ENCODE data around the gene ZNF526. TPM values are rescaled to one million over a fixed set of nuclear protein-coding genes. Genes with fewer than 3 reads are reported as not detected.

Gene ZNF526
- total RNA-seq, 1 donor from 2014 or later: 22.7 TPM

DNA sequence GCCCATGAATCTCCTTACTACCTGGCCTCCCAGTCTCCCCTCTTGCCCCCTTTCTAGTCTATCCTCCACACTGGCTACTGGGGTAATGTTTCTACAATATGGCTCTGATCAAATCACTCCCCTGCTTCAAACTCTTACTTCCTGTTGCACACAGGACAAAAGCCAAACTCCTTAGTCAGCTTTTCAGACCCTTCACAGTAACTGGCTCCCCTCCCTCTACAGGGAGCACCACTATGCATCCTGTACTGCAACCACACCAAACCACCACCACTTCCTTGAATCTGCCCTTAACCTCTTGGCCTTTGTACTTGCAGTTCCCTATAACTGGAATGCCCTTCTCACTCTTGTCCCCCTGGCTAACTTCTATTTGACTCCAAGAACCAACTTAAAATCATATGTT, 34.8 kb upstream of the ZNF526 start:
- Mint-ChIP-seq H3K4me1 (peaks cover 39% of the 10 kb centered on the region), H3K27ac (no peak overlapping the region), H3K36me3 (ENCODE audit: low read depth) (no peaks in the 10 kb centered on the region), H3K27me3 (peaks cover 4% of the 10 kb centered on the region), H3K4me3 (no peak overlapping the region), H3K9me3 (no peaks in the 10 kb centered on the region)
- ChIA-PET POLR2A (interaction anchor here (0.7 to 1.7 kb wide), 3 partner anchors 15 to 105 kb away, joined by 3 to 7 read pairs (median 4); partner anchors contain the start of gene POU2F2), CTCF (interaction anchor here (0.6 to 4.8 kb wide), 7 partner anchors 12 to 95 kb away, joined by 3 to 28 read pairs (median 5); partner anchors contain the start of gene POU2F2)
- peak; percentile 47 for ATAC-seq (ENCODE audit: low read depth)
- no peak for DNase-seq
- TF ChIP-seq, protein P1, sequence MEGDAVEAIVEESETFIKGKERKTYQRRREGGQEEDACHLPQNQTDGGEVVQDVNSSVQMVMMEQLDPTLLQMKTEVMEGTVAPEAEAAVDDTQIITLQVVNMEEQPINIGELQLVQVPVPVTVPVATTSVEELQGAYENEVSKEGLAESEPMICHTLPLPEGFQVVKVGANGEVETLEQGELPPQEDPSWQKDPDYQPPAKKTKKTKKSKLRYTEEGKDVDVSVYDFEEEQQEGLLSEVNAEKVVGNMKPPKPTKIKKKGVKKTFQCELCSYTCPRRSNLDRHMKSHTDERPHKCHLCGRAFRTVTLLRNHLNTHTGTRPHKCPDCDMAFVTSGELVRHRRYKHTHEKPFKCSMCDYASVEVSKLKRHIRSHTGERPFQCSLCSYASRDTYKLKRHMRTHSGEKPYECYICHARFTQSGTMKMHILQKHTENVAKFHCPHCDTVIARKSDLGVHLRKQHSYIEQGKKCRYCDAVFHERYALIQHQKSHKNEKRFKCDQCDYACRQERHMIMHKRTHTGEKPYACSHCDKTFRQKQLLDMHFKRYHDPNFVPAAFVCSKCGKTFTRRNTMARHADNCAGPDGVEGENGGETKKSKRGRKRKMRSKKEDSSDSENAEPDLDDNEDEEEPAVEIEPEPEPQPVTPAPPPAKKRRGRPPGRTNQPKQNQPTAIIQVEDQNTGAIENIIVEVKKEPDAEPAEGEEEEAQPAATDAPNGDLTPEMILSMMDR (IDR thresholded peaks at IDR 0.05): no peak
- intact Hi-C loops (cut with micrococcal nuclease): loop anchor here (2.0 kb wide), 1 partner anchor 14 kb away; no protein-coding TSS in a partner anchor

- DNase-seq (no peak), ATAC-seq (ENCODE audit: low read depth) (no peak)
- TF ChIP-seq, protein P1 (IDR thresholded peaks at IDR 0.05): no peak
- ChIA-PET CTCF (interaction anchor here (0.6 to 1.3 kb wide), 2 partner anchors 22 to 41 kb away, joined by 4 to 5 read pairs; no protein-coding TSS in a partner anchor), POLR2A (interaction anchor here (0.5 to 0.7 kb wide), 3 partner anchors 9 to 115 kb away, joined by 5 to 10 read pairs (median 7); no protein-coding TSS in a partner anchor)
- intact Hi-C loops (cut with micrococcal nuclease): no loop called here
- no peaks in the 10 kb centered on the region for H3K27me3 Mint-ChIP-seq
- peaks cover 26% of the 10 kb centered on the region for H3K4me1 Mint-ChIP-seq
- H3K9me3 Mint-ChIP-seq: peaks cover 2% of the 10 kb centered on the region
- no peak overlapping the region for H3K4me3 Mint-ChIP-seq
- no peaks in the 10 kb centered on the region for H3K36me3 Mint-ChIP-seq (ENCODE audit: low read depth)
- H3K27ac Mint-ChIP-seq: no peak overlapping the region
Observed at GRCh38 chr19:42188665-42189064, 31.4 kb upstream of the ZNF526 start.

DNA sequence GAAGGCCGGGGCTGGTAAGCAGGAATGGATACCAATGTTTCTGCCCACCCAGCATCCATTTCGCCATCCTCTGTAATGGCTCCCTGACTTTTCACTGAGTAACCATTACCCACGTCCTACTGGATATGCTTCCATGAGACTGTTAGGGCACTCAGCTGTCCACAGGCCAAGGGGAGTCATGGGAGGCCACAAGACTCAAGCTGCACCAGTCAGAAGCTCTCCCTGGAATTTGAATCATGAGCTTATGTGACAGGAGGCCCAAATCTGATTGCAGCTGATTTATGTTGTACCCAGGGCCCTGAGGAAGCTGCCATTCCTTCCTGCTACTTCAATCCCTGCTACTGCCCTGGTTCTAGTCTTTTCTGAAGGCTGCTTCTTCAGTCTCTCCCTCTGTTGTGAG, 31.0 kb upstream of the ZNF526 start:
- no peaks in the 10 kb centered on the region for H3K27me3 Mint-ChIP-seq
- H3K4me3 Mint-ChIP-seq: no peak overlapping the region
- peaks cover 2% of the 10 kb centered on the region for H3K9me3 Mint-ChIP-seq
- intact Hi-C loops (cut with micrococcal nuclease): no loop called here
- TF ChIP-seq, protein P1 (IDR thresholded peaks at IDR 0.05): no peak
- ChIA-PET POLR2A (interaction anchor here (0.5 kb wide), 1 partner anchor 9 kb away, joined by 10 read pairs; no protein-coding TSS in a partner anchor), CTCF (interaction anchor here (1.3 kb wide), 1 partner anchor 40 kb away, joined by 5 read pairs; no protein-coding TSS in a partner anchor)
- DNase-seq: no peak
- H3K4me1 Mint-ChIP-seq: peaks cover 26% of the 10 kb centered on the region
- no peak for ATAC-seq (ENCODE audit: low read depth)
- peaks cover 2% of the 10 kb centered on the region for H3K36me3 Mint-ChIP-seq (ENCODE audit: low read depth)
- H3K27ac Mint-ChIP-seq: no peak overlapping the region

GRCh38 chr19:42191330-42191729, 28.8 kb upstream of the ZNF526 start:
- Mint-ChIP-seq H3K9me3 (peaks cover 2% of the 10 kb centered on the region), H3K36me3 (ENCODE audit: low read depth) (peaks cover 6% of the 10 kb centered on the region), H3K4me1 (peaks cover 20% of the 10 kb centered on the region), H3K27ac (no peak overlapping the region), H3K27me3 (no peaks in the 10 kb centered on the region), H3K4me3 (no peak overlapping the region)
- no peak for ATAC-seq (ENCODE audit: low read depth)
- no peak for DNase-seq
- ChIA-PET CTCF (interaction anchor here (1.1 kb wide), 1 partner anchor 9 kb away, joined by 4 read pairs; no protein-coding TSS in a partner anchor), POLR2A (interaction anchor here (0.6 kb wide), 1 partner anchor 89 kb away, joined by 3 read pairs; no protein-coding TSS in a partner anchor)
- TF ChIP-seq, protein P1 (IDR thresholded peaks at IDR 0.05): no peak
- intact Hi-C loops (cut with micrococcal nuclease): no loop called here

DNA sequence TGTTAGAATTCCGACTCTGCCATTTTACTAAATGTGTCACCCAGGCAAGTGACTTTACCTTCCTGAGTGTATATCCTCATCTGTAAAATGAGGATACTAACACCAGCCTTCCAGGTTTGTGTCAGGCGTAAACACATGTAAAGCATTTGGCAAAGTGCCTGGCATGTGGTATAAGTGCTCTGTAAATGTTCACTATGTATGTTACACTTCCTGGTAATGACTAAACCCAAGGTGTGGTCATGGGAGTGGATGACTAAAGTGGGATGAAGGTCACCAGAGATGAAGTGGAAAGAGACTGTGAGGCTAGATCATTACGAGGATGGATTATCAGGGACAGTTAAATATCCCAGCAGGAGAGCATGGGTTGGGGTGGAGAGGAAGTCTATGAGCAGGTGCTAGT, 28.3 kb upstream of the ZNF526 start:
- H3K9me3 Mint-ChIP-seq: peaks cover 2% of the 10 kb centered on the region
- ATAC-seq (ENCODE audit: low read depth) (no peak), DNase-seq (no peak)
- no peaks in the 10 kb centered on the region for H3K27me3 Mint-ChIP-seq
- no peak overlapping the region for H3K4me3 Mint-ChIP-seq
- H3K36me3 Mint-ChIP-seq (ENCODE audit: low read depth): peaks cover 11% of the 10 kb centered on the region
- H3K4me1 Mint-ChIP-seq: peaks cover 22% of the 10 kb centered on the region
- intact Hi-C loops (cut with micrococcal nuclease): no loop called here
- TF ChIP-seq, protein P1 (IDR thresholded peaks at IDR 0.05): no peak
- H3K27ac Mint-ChIP-seq: no peak overlapping the region
- POLR2A ChIA-PET: no interaction called here
- CTCF ChIA-PET: no interaction called here
